Measurements from ENCODE around the gene DUOXA1.
"Not testable (repeated sequence)": the region's sequence is repeated elsewhere in the genome, so short reads cannot be mapped to it uniquely, and the experiment has no call there.

DUOXA1 gene

GRCh38 chr15:45151998-45152828 is 22.5 kb upstream of the DUOXA1 start:
- DNase-seq (ENCODE audit: low read depth in 2 of 2, low spot score in 1 of 2): no peak

GRCh38 chr15:45150997-45151396 is 21.3 kb upstream of the DUOXA1 start:
- DNase-seq (ENCODE audit: low read depth in 2 of 2, low spot score in 1 of 2): no peak

- no peak for DNase-seq (ENCODE audit: low read depth in 2 of 2, low spot score in 1 of 2)
Measured at GRCh38 chr15:45150481-45150880, 20.8 kb upstream of the DUOXA1 start.

GRCh38 chr15:45149060-45149459 is 19.4 kb upstream of the DUOXA1 start:
- no peak for DNase-seq (ENCODE audit: low read depth in 2 of 2, low spot score in 1 of 2)

GRCh38 chr15:45148076-45149059 is 18.7 kb upstream of the DUOXA1 start:
- DNase-seq (ENCODE audit: low read depth in 2 of 2, low spot score in 1 of 2): no peak

GRCh38 chr15:45147606-45148005 is 17.9 kb upstream of the DUOXA1 start:
- DNase-seq (ENCODE audit: low read depth in 2 of 2, low spot score in 1 of 2): no peak

- no peak for DNase-seq (ENCODE audit: low read depth in 2 of 2, low spot score in 1 of 2)
Measured at GRCh38 chr15:45146405-45146804, 16.7 kb upstream of the DUOXA1 start.

- no peak for DNase-seq (ENCODE audit: low read depth in 2 of 2, low spot score in 1 of 2)
Measured at GRCh38 chr15:45144775-45145174, 15.1 kb upstream of the DUOXA1 start.

GRCh38 chr15:45143946-45144345 is 14.3 kb upstream of the DUOXA1 start:
- DNase-seq (ENCODE audit: low read depth in 2 of 2, low spot score in 1 of 2): no peak

- DNase-seq (ENCODE audit: low read depth in 2 of 2, low spot score in 1 of 2): no peak
Measured at GRCh38 chr15:45143056-45143455, 13.4 kb upstream of the DUOXA1 start.

- DNase-seq (ENCODE audit: low read depth in 2 of 2, low spot score in 1 of 2): no peak
Measured at GRCh38 chr15:45141386-45141785, 11.7 kb upstream of the DUOXA1 start.

GRCh38 chr15:45140557-45141250 is 11.0 kb upstream of the DUOXA1 start:
- no peak for DNase-seq (ENCODE audit: low read depth in 2 of 2, low spot score in 1 of 2)

GRCh38 chr15:45139770-45140169 is 10.1 kb upstream of the DUOXA1 start:
- DNase-seq (ENCODE audit: low read depth in 2 of 2, low spot score in 1 of 2): no peak

GRCh38 chr15:45138814-45139765 is 9.4 kb upstream of the DUOXA1 start:
- DNase-seq (ENCODE audit: low read depth in 2 of 2, low spot score in 1 of 2): no peak

- no peak for DNase-seq (ENCODE audit: low read depth in 2 of 2, low spot score in 1 of 2)
Measured at GRCh38 chr15:45137703-45138102, 8.0 kb upstream of the DUOXA1 start.

GRCh38 chr15:45136378-45136764 is 6.7 kb upstream of the DUOXA1 start:
- DNase-seq (ENCODE audit: low read depth in 2 of 2, low spot score in 1 of 2): no peak

- not testable (repeated sequence) for DNase-seq (ENCODE audit: low read depth in 2 of 2, low spot score in 1 of 2)
Measured at GRCh38 chr15:45135705-45136377, 6.2 kb upstream of the DUOXA1 start.

- no peak for DNase-seq (ENCODE audit: low read depth in 2 of 2, low spot score in 1 of 2)
Measured at GRCh38 chr15:45134682-45135604, 5.3 kb upstream of the DUOXA1 start.

- DNase-seq (ENCODE audit: low read depth in 2 of 2, low spot score in 1 of 2): no peak
Measured at GRCh38 chr15:45134046-45134445, 4.4 kb upstream of the DUOXA1 start.
